Panc1 (cell line): ENCODE data around the gene CLSTN2.

Experiments used
- CTCF ChIP-seq: fragments of 450-650 bp; IDR thresholded peaks from 2 replicates; pipeline ENCODE4 v1.5.1; 2017; ENCODE audit warnings: mild to moderate bottlenecking
- POLR2AphosphoS5 ChIP-seq: IDR thresholded peaks from 2 replicates; pipeline ENCODE4 v1.6.1; 2012; ENCODE audit warnings: mild to moderate bottlenecking, low read depth, low read length, moderate library complexity
- REST ChIP-seq, 2 experiments: IDR thresholded peaks; 2 replicates each; pipeline ENCODE4 v1.6.1; 2011 to 2012; ENCODE audit warnings: low read depth in 2 of 2, control low read depth in 1 of 2, low read length in 1 of 2, mild to moderate bottlenecking in 1 of 2, moderate library complexity in 1 of 2; ENCODE audit not compliant: insufficient read depth in 1 of 2
- SIN3A ChIP-seq: IDR thresholded peaks from 2 replicates; pipeline ENCODE4 v1.6.1; 2012; ENCODE audit warnings: low read depth, mild to moderate bottlenecking, low read length, moderate library complexity, borderline replicate concordance; ENCODE audit not compliant: insufficient read depth
- TCF7L2 ChIP-seq: IDR thresholded peaks from 2 replicates; pipeline ENCODE4 v1.6.1; 2011; ENCODE audit warnings: mild to moderate bottlenecking, low read depth, low read length, inconsistent platforms

- TF ChIP-seq CTCF = peak; percentile 60
- TF ChIP-seq TCF7L2 = no peak
- TF ChIP-seq POLR2AphosphoS5 = no peak
- no peak for TF ChIP-seq REST (IDR thresholded peaks at IDR 0.05; ENCODE audit: insufficient read depth in 1 of 2, low read depth in 2 of 2, low read length in 1 of 2)
- TF ChIP-seq SIN3A = no peak
Observed at GRCh38 chr3:139934613-139935015, 371 bp upstream of the CLSTN2 start.
